Tibial nerve (tissue), 3 donors: Measurements from ENCODE around the gene LMBR1L.

Source experiments
- POLR2A ChIP-seq, 2 donors: fragments of 450-650 bp; IDR thresholded peaks; one replicate each; pipeline ENCODE4 v1.6.1; 2017; ENCODE audit warnings: antibody characterized with exemption in 2 of 2, mild to moderate bottlenecking in 2 of 2, moderate library complexity in 2 of 2
- TF ChIP-seq, protein P1 (sequence below), 5 experiments: fragments of 200-600 bp in 3 of 5; fragments of 450-650 bp in 2 of 5; sonication (generic) in 3 of 5; IDR thresholded peaks; one replicate each; pipeline ENCODE4 v1.5.1; 2016 to 2019; ENCODE audit warnings: antibody characterized with exemption in 5 of 5, mild to moderate bottlenecking in 3 of 5, moderate library complexity in 2 of 5

DNA sequence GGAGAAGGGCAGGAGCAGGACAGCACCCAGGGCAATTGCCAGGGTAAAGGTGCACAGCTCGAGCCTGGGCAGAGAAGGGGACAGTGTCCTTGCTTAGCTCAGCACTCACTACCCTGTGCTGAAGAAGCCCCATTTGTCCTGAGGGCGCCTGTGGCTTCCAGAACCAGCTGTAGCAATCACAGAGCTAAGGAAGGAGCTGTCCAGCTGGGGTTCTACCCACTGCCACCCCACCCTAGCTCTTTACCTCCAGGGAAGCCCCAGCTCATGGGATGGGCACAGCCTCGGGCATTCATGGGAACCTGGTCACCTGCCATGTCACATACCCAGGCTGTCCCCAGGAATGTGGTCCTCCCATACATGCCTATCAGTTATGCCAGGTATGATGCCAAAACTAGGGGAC is 5.8 kb downstream of the LMBR1L start:
- no peak for TF ChIP-seq POLR2A (IDR thresholded peaks at IDR 0.05)
- TF ChIP-seq, protein P1, sequence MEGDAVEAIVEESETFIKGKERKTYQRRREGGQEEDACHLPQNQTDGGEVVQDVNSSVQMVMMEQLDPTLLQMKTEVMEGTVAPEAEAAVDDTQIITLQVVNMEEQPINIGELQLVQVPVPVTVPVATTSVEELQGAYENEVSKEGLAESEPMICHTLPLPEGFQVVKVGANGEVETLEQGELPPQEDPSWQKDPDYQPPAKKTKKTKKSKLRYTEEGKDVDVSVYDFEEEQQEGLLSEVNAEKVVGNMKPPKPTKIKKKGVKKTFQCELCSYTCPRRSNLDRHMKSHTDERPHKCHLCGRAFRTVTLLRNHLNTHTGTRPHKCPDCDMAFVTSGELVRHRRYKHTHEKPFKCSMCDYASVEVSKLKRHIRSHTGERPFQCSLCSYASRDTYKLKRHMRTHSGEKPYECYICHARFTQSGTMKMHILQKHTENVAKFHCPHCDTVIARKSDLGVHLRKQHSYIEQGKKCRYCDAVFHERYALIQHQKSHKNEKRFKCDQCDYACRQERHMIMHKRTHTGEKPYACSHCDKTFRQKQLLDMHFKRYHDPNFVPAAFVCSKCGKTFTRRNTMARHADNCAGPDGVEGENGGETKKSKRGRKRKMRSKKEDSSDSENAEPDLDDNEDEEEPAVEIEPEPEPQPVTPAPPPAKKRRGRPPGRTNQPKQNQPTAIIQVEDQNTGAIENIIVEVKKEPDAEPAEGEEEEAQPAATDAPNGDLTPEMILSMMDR (IDR thresholded peaks at IDR 0.05), result no peak
